T-helper 1 cell (primary cell): ENCODE results near the gene ZDHHC18.

Experiments used
- DNase-seq, 5 donors: peaks; one replicate each; pipeline ENCODE4 v3.0.0-alpha.2; 2012 to 2020
- total RNA-seq, 4 donors: gene quantifications; one replicate each; lab custom pipeline; 2026; lab: John Stamatoyannopoulos, UW

The ZDHHC18 gene
- 68.9 to 97.8 (median 82.1) reads per million in 4 donors for total RNA-seq

DNA sequence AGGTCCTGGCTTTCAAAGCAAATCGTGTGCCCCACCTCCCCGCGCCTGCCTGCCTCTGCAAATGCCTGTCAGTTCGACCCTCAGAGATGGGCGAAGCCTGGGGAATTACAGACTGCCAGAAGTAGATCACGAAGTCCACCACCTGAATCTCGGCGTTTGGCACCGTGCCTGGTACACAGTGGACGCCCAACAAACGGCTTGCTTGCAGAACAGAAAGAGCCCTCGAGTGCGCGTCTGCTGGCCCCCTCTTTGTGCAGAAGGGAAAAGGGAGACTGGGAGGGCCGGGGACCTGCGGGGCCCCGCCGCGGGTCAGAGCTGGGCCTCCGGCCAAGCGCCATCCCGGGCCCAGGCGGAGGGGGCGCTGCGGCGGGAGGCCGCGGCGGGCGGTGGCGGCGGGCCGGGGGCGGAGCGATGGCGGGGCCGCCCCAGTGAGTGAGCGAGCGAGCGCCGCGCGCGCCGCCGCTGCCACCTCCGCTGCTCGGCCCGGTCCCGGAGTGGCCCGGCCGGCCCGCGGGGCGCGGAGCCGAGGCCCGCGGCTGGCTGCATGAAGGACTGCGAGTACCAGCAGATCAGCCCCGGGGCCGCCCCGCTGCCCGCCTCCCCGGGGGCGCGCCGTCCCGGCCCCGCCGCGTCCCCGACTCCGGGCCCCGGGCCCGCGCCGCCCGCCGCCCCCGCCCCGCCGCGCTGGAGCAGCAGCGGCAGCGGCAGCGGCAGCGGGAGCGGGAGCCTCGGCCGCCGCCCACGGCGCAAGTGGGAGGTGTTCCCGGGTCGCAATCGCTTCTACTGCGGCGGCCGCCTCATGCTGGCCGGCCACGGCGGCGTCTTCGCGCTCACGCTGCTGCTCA is at the start of gene ZDHHC18:
Gene ZDHHC18 (plus strand): TSS at position 428 of the 845 bp plus-strand sequence. CDS start 117 bp downstream, at position 545.
- peak; percentile 49 to 76 (median 59) for DNase-seq

DNA sequence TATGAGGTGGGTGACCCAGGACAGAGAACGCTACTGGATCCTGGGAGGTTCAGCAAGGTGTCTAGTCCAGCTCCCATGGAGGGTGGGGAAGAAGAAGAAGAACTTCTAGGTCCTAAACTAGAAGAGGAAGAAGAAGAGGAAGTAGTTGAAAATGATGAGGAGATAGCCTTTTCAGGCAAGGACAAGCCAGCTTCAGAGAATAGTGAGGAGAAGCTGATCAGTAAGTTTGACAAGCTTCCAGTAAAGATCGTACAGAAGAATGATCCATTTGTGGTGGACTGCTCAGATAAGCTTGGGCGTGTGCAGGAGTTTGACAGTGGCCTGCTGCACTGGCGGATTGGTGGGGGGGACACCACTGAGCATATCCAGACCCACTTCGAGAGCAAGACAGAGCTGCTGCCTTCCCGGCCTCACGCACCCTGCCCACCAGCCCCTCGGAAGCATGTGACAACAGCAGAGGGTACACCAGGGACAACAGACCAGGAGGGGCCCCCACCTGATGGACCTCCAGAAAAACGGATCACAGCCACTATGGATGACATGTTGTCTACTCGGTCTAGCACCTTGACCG is 47.3 kb upstream of the ZDHHC18 start:
- DNase-seq: no peak

GRCh38 chr1:26780344-26780957 is 46.0 kb upstream of the ZDHHC18 start:
- no peak for DNase-seq

GRCh38 chr1:26781206-26781825 is 45.2 kb upstream of the ZDHHC18 start:
- DNase-seq: no peak

GRCh38 chr1:26782521-26783212 is 43.8 kb upstream of the ZDHHC18 start:
- no peak for DNase-seq

DNA sequence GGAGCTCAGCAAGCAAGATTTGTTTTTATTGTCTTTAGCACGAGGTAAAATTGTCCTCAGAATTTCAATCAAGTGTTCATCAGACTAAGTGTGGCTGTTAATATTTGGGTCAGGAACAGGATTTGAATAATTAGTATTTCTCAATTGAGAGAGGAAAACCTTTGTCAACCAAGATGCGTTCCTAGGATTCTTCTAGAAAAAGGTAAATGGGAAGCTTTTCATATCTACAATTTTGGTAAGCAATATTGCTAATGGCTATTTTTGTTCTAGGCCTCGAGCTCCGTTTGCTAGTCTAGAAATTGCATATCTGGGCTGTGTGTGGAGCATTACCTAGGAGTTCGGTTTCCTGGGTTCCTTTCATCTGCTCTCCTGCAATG is 42.9 kb upstream of the ZDHHC18 start:
- no peak for DNase-seq

GRCh38 chr1:26784023-26784871 is 42.2 kb upstream of the ZDHHC18 start:
- DNase-seq: no peak

- DNase-seq: no peak
Measured at GRCh38 chr1:26784886-26785285, 41.6 kb upstream of the ZDHHC18 start.

GRCh38 chr1:26785611-26786436 is 40.7 kb upstream of the ZDHHC18 start:
- peak in 1 of 5 donors; percentile 30 for DNase-seq

DNA sequence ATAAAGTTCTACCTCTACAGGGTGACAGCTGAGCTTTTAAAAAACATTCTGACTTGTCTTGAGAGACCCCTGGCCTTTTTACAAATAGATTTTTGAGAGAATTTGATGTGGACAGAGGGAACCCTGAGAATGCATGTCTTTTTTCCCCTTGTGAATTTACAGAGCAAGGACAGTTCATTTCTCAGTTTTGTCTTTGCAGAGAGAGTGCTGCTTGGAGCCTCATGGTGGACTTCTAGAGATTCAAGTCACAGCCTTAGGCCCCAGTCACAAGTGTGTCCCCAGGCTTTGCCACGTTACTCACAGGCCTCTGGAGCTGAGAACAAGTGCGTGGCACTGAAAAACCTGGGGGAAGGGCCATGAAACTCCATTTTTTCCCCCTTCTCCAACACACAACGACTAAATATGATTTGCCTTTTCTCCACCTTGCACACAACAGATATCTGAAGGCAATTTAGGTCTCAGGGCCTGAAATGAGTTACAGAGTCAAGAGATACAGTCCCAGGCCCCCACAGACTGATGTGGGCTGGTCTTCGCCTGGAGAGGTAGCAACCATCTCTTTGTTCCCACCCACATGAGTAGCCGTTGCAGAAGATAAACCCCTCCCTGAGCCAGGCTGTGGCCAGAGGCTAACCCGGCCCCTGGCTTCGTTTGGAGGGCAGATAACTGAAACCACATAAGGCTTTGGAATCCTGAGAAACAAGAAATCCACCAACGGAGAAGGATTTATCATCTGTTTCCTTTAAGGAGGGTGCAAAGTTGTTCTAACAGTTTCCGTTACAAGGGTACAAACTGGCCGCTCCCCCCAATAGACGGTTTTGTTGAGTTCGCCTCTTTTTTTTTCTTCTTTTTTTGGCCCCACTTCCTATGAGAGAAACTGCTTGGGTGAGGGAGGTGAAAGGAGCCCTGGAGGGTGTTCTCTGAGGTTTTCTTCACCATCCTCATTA is 39.8 kb upstream of the ZDHHC18 start:
- peak in 1 of 5 donors; percentile 28 for DNase-seq

DNA sequence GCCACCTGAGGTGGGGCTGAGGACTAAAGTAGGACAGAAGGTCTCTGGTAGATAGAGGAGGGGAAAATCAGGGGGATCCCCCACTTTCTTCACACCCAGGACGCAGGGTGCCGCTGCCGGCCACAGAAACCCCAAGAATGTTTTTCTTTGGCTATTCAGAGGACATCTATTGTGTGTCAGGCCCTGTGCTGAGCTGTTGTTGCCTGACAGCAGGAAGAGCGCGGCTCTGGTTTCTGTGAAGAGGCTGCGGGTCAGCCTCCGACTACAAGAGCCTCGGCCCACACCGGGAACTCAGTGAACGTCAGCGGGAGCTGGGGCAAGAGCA is 39.1 kb upstream of the ZDHHC18 start:
- DNase-seq: peak in 4 of 5 donors; percentile 31 to 85 (median 50)

GRCh38 chr1:26787706-26788514 is 38.6 kb upstream of the ZDHHC18 start, which contains the start of gene PIGV:
TSS of gene PIGV (plus strand) at chr1:26787950. CDS start at chr1:26790816, 2,866 bp downstream.
- peak; percentile 70 to 88 (median 79) for DNase-seq

- DNase-seq: no peak
Measured at GRCh38 chr1:26788515-26788785, 38.0 kb upstream of the ZDHHC18 start.

DNA sequence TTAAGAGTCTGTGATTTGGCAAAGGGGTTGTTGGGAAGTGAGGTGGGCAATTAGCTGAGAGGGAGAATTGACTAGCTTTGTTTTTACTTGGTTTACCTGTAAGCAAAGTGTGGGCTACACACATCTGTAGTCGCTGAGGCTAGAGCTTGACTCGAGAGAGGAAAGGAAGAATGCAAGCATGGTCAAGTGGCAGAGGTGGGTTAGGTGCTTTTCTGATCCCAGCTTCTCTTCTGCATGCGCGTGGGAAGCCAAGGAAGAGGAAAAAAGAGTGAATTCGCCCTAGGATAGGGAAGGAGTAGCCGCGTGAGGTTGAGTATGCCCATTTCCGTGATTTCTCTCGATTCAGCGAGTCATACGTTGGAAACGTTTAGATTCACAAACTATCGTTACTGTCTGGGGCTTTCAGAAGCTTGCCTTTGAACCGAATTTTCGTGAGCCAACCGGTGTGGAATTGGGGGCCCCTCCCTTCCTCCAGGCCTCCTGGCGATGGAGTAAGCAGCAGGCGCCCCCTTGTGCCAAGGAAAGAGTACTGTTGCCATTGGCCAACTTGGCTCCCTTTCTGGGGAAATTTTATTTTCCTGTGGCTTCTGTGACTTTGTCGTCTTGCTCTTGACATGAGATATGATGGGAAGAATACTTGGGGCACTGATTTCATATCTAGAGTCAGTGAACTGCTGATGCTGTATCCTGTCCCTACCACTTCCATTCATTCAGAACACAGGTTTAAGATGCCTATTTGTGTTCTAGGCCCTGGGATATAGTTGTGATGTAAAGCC is 37.5 kb upstream of the ZDHHC18 start:
- DNase-seq: peak; percentile 73 to 89 (median 83)

DNA sequence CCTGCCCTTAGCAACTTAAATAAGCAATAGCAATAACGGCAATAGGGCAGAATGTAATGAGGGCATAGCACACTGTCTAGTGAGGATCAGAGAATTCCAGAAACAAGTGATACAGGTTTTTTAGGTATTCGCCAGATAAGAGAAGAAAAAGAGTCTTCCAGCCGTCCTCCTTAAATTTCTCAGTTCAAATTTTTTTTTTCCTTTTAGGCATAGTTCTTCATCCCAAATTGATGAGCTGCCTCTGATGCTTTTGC is 36.9 kb upstream of the ZDHHC18 start:
- no peak for DNase-seq

GRCh38 chr1:26789931-26790330 is 36.6 kb upstream of the ZDHHC18 start:
- peak in 1 of 5 donors; percentile 57 for DNase-seq

GRCh38 chr1:26790551-26790953 is 35.9 kb upstream of the ZDHHC18 start:
- DNase-seq: peak in 1 of 5 donors; percentile 84

GRCh38 chr1:26791148-26791547 is 35.3 kb upstream of the ZDHHC18 start:
- no peak for DNase-seq
